Smooth muscle cell (in vitro differentiated cells): ENCODE measurements around the gene MSRB3. TPM values are rescaled to one million over a fixed set of nuclear protein-coding genes. Genes with fewer than 3 reads are reported as not detected.
A peak's percentile ranks its signal among the peaks of the same experiment; 100 is the strongest.
"Not testable (repeated sequence)": the region's sequence is repeated elsewhere in the genome, so short reads cannot be mapped to it uniquely, and the experiment has no call there.

Experiments
- DNase-seq: peaks from one replicate; lab custom pipeline; 2025; ENCODE audit not compliant: unreplicated experiment; lab: John Stamatoyannopoulos, UW
- H2AFZ ChIP-seq: fragments of 200-600 bp; sonication (generic); 2 replicates; pipeline ENCODE4 v1.6.0; 2016; ENCODE audit warnings: antibody characterized with exemption, low read depth, mild to moderate bottlenecking
- H3F3A ChIP-seq: fragments of 200-600 bp; sonication (generic); 2 replicates; pipeline ENCODE4 v1.6.0; 2017; ENCODE audit warnings: antibody characterized with exemption, low read depth
- H3K27ac ChIP-seq: fragments of 200-600 bp; sonication (generic); 2 replicates; pipeline ENCODE4 v1.5.1; 2016; ENCODE audit warnings: low read depth, mild to moderate bottlenecking
- H3K27me3 ChIP-seq: fragments of 200-600 bp; sonication (generic); 2 replicates; pipeline ENCODE4 v1.6.1; 2016; ENCODE audit warnings: low read depth, mild to moderate bottlenecking
- H3K36me3 ChIP-seq: fragments of 200-600 bp; sonication (generic); 2 replicates; pipeline ENCODE4 v1.5.1; 2016; ENCODE audit warnings: low read depth
- H3K4me1 ChIP-seq: fragments of 200-600 bp; sonication (generic); 2 replicates; pipeline ENCODE4 v1.5.1; 2016; ENCODE audit warnings: low read depth
- H3K4me2 ChIP-seq: fragments of 200-600 bp; sonication (generic); 2 replicates; pipeline ENCODE4 v1.6.0; 2016; ENCODE audit warnings: mild to moderate bottlenecking
- H3K4me3 ChIP-seq: fragments of 200-600 bp; sonication (generic); 2 replicates; pipeline ENCODE4 v1.5.1; 2016; ENCODE audit warnings: mild to moderate bottlenecking
- H3K79me2 ChIP-seq: fragments of 200-600 bp; sonication (generic); 2 replicates; pipeline ENCODE4 v1.6.0; 2016; ENCODE audit warnings: low read depth, mild to moderate bottlenecking
- H3K9ac ChIP-seq: fragments of 200-600 bp; sonication (generic); 2 replicates; pipeline ENCODE4 v1.6.0; 2016; ENCODE audit warnings: low read depth
- H3K9me3 ChIP-seq: fragments of 200-600 bp; sonication (generic); replicated peaks from 2 replicates; pipeline ENCODE4 v1.5.1; 2016; ENCODE audit warnings: low read depth
- H4K20me1 ChIP-seq: fragments of 200-600 bp; sonication (generic); 2 replicates; pipeline ENCODE4 v1.6.0; 2016; ENCODE audit warnings: low read depth
- WGBS: methylation state at CpG from one replicate; pipeline ENCODE4 v1.1.7; 2016; ENCODE audit warnings: low lambda C conversion rate; 5-methylcytosine and 5-hydroxymethylcytosine counted together
- polyA plus RNA-seq: library from polyadenylated mRNA; unstranded; fragments of >200 nt; fragmentation: Nextera tagmentation; extraction: Ambion mirVana; gene quantifications from 2 replicates; pipeline ENCODE4 v1.2.1, GENCODE V29; 2016
- total RNA-seq: library from RNA; depleted of rRNA; stranded (reverse); fragments of >200 nt; gene quantifications from 2 replicates; pipeline ENCODE4 v1.2.3, GENCODE V29; 2014
- TF ChIP-seq, protein P1 (sequence below): fragments of 200-600 bp; sonication (generic); IDR thresholded peaks from 2 replicates; pipeline ENCODE4 v1.5.1; 2017; ENCODE audit warnings: borderline replicate concordance, mild to moderate bottlenecking, antibody characterized with exemption; ENCODE audit not compliant: insufficient read depth, poor library complexity, severe bottlenecking

MSRB3 gene
- total and polyA plus RNA-seq, 2 experiments from 2014 or later: 63.1 to 107 TPM

DNA sequence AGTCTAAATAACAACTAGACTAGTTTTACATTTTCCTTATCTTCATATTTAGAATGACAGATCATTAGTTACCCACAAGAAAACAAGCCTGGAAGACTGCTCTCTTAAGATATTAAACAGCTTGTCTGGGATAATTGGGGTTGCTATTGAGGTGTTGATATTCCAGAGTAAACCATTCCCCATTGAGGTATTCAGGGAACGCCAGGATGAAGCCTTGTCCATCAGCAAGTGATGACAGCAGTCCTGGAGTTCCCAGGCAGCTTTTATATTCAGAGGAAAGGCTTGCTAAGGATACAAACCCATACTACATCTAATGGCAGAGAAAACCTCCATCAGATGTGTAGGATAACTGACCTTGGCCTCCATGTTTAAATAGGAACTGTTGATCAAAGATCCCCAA lies 168.4 kb downstream of the MSRB3 start:
- H3K9me3 ChIP-seq: no peaks in the 10 kb centered on the region
- peaks cover 7% of the 10 kb centered on the region for H3F3A ChIP-seq
- H2AFZ ChIP-seq: no peak overlapping the region
- peaks cover 6% of the 10 kb centered on the region for H3K4me1 ChIP-seq
- H3K27me3 ChIP-seq: no peaks in the 10 kb centered on the region
- H3K79me2 ChIP-seq: no peaks in the 10 kb centered on the region
- TF ChIP-seq, protein P1, sequence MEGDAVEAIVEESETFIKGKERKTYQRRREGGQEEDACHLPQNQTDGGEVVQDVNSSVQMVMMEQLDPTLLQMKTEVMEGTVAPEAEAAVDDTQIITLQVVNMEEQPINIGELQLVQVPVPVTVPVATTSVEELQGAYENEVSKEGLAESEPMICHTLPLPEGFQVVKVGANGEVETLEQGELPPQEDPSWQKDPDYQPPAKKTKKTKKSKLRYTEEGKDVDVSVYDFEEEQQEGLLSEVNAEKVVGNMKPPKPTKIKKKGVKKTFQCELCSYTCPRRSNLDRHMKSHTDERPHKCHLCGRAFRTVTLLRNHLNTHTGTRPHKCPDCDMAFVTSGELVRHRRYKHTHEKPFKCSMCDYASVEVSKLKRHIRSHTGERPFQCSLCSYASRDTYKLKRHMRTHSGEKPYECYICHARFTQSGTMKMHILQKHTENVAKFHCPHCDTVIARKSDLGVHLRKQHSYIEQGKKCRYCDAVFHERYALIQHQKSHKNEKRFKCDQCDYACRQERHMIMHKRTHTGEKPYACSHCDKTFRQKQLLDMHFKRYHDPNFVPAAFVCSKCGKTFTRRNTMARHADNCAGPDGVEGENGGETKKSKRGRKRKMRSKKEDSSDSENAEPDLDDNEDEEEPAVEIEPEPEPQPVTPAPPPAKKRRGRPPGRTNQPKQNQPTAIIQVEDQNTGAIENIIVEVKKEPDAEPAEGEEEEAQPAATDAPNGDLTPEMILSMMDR: no peak
- H4K20me1 ChIP-seq: no peaks in the 10 kb centered on the region
- H3K27ac ChIP-seq: no peak overlapping the region
- H3K4me2 ChIP-seq: peak overlapping the region; percentile 8
- H3K4me3 ChIP-seq: no peak overlapping the region
- no peaks in the 10 kb centered on the region for H3K36me3 ChIP-seq
- DNase-seq: no peak
- H3K9ac ChIP-seq: no peak overlapping the region
- WGBS: 53% methylated on average over 1 of the region's 1 CpG

DNA sequence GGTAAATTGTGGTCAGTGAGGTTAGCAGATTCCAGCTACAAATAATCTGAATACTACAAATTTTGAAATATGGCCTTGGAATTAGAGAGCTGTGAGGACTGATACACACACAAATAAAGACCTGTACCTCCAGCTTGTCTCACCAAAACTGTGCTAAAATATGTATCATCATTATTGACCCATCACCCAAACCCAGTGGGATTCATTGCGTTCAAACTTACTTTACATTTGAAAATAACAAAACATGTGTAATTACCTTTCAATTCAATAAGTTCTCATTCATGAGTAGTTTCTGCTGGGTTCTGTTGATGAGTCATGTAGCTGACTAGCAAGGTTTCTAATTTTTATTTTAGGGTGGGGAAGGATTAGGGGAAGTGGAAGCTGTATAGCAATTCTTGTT lies 170.9 kb downstream of the MSRB3 start:
- H3K4me1 ChIP-seq: peaks cover 6% of the 10 kb centered on the region
- H3F3A ChIP-seq: no peaks in the 10 kb centered on the region
- H2AFZ ChIP-seq: no peak overlapping the region
- no peaks in the 10 kb centered on the region for H4K20me1 ChIP-seq
- H3K36me3 ChIP-seq: peaks cover 6% of the 10 kb centered on the region
- DNase-seq: no peak
- peak overlapping the region; percentile 24 for H3K27ac ChIP-seq
- H3K4me3 ChIP-seq: no peak overlapping the region
- no peaks in the 10 kb centered on the region for H3K9me3 ChIP-seq
- TF ChIP-seq, protein P1: no peak
- H3K79me2 ChIP-seq: no peaks in the 10 kb centered on the region
- H3K4me2 ChIP-seq: no peak overlapping the region
- H3K27me3 ChIP-seq: no peaks in the 10 kb centered on the region
- WGBS: 95% methylated on average over 1 of the region's 1 CpG
- no peak overlapping the region for H3K9ac ChIP-seq

DNA sequence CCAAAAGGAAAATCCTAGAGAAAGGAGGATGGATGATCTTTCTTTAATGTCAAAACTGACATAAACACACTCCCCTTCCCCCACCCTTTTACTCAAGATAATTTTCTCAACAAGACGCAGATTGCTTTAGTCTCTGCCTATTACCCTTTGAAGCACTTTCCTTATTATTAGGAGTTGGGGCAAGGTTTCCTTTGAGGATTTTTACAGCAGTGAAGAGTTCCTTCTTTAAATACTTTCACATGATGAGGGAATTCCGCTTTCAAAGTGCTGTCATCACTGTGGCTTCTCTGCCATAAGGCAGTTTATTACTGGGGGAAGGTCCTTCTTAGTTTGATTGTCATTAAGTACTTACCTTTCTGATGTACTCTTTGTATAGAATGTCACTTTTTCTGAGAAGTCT lies 172.1 kb downstream of the MSRB3 start:
- Histone ChIP-seq H3K27ac (no peak overlapping the region), H3K4me3 (no peak overlapping the region), H3K79me2 (no peaks in the 10 kb centered on the region), H4K20me1 (no peaks in the 10 kb centered on the region), H3K27me3 (no peaks in the 10 kb centered on the region), H3K9me3 (no peaks in the 10 kb centered on the region), H3K4me1 (peaks cover 6% of the 10 kb centered on the region), H3K4me2 (peak overlapping the region; percentile 2), H3K9ac (no peak overlapping the region), H3K36me3 (peaks cover 11% of the 10 kb centered on the region), H2AFZ (no peak overlapping the region), H3F3A (no peaks in the 10 kb centered on the region)
- DNase-seq: no peak
- WGBS: 46% methylated on average over 2 of the region's 2 CpGs
- TF ChIP-seq, protein P1: no peak

DNA sequence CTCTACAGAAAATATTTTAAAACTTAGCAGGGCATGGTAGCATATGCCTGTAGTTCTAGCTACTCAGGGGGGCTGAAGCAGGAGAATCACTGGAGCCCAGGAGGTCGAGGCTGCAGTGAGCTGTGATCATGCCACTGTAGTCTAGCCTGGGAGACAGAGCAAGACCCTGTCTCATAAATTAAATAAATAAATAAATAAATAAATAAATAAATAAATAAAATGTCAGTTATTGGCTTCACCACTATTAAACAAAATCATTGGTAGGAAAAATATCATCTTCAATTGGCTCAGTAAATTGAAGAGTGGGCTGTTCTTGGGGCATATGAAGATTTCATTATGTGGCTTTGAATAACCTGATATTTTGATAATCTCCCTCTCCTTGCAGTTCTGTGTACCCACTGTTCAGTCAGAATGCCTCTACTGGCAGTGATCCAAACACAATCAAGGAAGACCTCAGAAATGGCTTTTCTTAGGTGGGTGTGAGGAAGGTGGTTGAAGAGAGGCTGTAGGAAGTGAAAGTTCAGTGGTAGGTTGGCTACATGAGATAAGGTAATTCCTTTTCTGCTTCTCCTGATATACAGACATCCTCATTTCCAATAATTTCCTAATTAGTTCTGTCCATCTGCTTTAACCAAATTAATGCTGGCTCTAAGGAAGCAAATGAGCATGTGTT lies 175.8 kb downstream of the MSRB3 start:
- TF ChIP-seq, protein P1: no peak
- H3K9ac ChIP-seq: no peak overlapping the region
- H3F3A ChIP-seq: no peaks in the 10 kb centered on the region
- WGBS: 94% methylated on average over 1 of the region's 1 CpG
- H3K27ac ChIP-seq: no peak overlapping the region
- no peak overlapping the region for H3K4me2 ChIP-seq
- H3K27me3 ChIP-seq: no peaks in the 10 kb centered on the region
- H3K36me3 ChIP-seq: peaks cover 11% of the 10 kb centered on the region
- no peak for DNase-seq
- no peaks in the 10 kb centered on the region for H3K79me2 ChIP-seq
- H2AFZ ChIP-seq: no peak overlapping the region
- H3K4me1 ChIP-seq: peaks cover 6% of the 10 kb centered on the region
- H3K9me3 ChIP-seq: no peaks in the 10 kb centered on the region
- H3K4me3 ChIP-seq: no peak overlapping the region
- no peaks in the 10 kb centered on the region for H4K20me1 ChIP-seq

DNA sequence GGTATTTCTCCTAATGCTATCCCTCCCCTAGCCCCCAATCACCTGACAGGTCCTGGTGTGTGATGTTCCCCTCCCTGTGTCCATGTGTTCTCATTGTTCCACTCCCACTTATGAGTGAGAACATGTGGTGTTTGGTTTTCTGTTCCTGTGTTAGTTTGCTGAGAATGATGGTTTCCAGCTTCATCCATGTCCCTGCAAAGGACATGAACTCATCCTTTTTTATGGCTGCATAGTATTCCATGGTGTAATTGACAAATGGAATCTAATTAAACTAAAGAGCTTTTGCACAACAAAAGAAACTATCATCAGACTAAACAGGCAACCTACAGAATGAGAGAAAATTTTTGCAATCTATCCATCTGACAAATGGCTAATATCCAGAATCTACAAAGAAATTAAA lies 178.9 kb downstream of the MSRB3 start:
- not testable (repeated sequence) for H3K4me3 ChIP-seq, H3F3A ChIP-seq, H2AFZ ChIP-seq, H3K9ac ChIP-seq, H3K27me3 ChIP-seq, H3K4me2 ChIP-seq, H3K27ac ChIP-seq, H3K79me2 ChIP-seq, DNase-seq, H3K4me1 ChIP-seq, H3K9me3 ChIP-seq, H4K20me1 ChIP-seq
- peaks cover 11% of the 10 kb centered on the region for H3K36me3 ChIP-seq
